Liver (tissue), 3 donors: Measurements from ENCODE around the gene CCDC71.

Source experiments
- GABPA ChIP-seq, 2 donors: IDR thresholded peaks in 1 of 2; conservative IDR thresholded peaks in 1 of 2; 2 replicates each; pipeline ENCODE4 v1.6.1; 2016; ENCODE audit warnings: antibody characterized with exemption in 2 of 2, mild to moderate bottlenecking in 1 of 2, moderate library complexity in 1 of 2
- YY1 ChIP-seq: IDR thresholded peaks from 2 replicates; pipeline ENCODE4 v1.6.1; 2016; ENCODE audit warnings: antibody characterized with exemption, mild to moderate bottlenecking
- TF ChIP-seq, protein P1 (sequence below): fragments of 150-350 bp; IDR thresholded peaks from 2 replicates; pipeline ENCODE4 v1.5.1; 2017; ENCODE audit warnings: improper control_type of control experiment, low read depth, low read length; ENCODE audit not compliant: missing input control
- TF ChIP-seq, protein P2 (sequence below): IDR thresholded peaks from 2 replicates; pipeline ENCODE4 v1.6.1; 2016; ENCODE audit warnings: antibody characterized with exemption
- TF ChIP-seq, protein P3 (sequence below): IDR thresholded peaks from 2 replicates; pipeline ENCODE4 v1.6.1; 2016; ENCODE audit warnings: antibody characterized with exemption
- donor health status: healthy.
- donor health status: healthy.

DNA sequence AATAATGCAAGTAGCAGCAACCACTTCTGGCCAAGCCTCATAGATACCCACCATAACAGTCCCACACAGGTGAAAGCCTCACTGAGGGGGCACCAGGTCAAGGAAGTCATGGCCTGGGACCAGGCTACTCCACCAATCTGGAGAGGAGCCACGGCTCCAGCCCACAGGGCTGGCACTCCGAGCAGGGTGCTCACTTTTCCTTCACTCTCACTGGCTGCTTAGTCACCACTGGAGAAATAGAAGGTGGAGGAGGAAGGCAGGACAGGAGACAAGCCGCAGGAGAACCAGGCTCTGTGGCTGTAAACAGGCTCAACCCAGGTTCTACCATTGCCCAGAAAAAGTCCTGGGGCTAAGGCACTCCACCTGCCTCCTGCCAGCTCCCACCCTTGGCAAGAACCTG lies 46.7 kb downstream of the CCDC71 start:
- TF ChIP-seq, protein P1, sequence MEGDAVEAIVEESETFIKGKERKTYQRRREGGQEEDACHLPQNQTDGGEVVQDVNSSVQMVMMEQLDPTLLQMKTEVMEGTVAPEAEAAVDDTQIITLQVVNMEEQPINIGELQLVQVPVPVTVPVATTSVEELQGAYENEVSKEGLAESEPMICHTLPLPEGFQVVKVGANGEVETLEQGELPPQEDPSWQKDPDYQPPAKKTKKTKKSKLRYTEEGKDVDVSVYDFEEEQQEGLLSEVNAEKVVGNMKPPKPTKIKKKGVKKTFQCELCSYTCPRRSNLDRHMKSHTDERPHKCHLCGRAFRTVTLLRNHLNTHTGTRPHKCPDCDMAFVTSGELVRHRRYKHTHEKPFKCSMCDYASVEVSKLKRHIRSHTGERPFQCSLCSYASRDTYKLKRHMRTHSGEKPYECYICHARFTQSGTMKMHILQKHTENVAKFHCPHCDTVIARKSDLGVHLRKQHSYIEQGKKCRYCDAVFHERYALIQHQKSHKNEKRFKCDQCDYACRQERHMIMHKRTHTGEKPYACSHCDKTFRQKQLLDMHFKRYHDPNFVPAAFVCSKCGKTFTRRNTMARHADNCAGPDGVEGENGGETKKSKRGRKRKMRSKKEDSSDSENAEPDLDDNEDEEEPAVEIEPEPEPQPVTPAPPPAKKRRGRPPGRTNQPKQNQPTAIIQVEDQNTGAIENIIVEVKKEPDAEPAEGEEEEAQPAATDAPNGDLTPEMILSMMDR = no peak
- TF ChIP-seq YY1 (no peak), GABPA (IDR thresholded peaks at IDR 0.05 in 1 of 2, conservative IDR thresholded peaks at IDR 0.05 in 1 of 2) (no peak)
- TF ChIP-seq, protein P2, sequence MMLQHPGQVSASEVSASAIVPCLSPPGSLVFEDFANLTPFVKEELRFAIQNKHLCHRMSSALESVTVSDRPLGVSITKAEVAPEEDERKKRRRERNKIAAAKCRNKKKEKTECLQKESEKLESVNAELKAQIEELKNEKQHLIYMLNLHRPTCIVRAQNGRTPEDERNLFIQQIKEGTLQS = no peak
- TF ChIP-seq, protein P3, sequence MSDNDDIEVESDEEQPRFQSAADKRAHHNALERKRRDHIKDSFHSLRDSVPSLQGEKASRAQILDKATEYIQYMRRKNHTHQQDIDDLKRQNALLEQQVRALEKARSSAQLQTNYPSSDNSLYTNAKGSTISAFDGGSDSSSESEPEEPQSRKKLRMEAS = no peak
